ENCODE measurements around the gene UNC13B.

- TF ChIP-seq CTCF (IDR thresholded peaks at IDR 0.05): no peak
- no peak for TF ChIP-seq POLR2A (IDR thresholded peaks at IDR 0.05)
These were observed 179.2 kb downstream of the UNC13B start for GRCh38 chr9:35341021-35341420.
